ENCODE results near the gene DAB2. TPM values are rescaled to one million over a fixed set of nuclear protein-coding genes. Genes with fewer than 3 reads are reported as not detected.

The DAB2 gene
- total and polyA plus RNA-seq, 2 of the 8 experiments (the other 6 are each of a cell fraction or from before 2014, with no cell fraction given), result 2.6 to 4.9 TPM

- no peak for FAIRE-seq
- no peak overlapping the region for H4K5ac ChIP-seq (ENCODE audit: insufficient read length, low read depth, low read length)
- TF ChIP-seq CEBPB (IDR thresholded peaks at IDR 0.05; ENCODE audit: low read depth, low read length), result no peak
- no peak for TF ChIP-seq RAD21 (IDR thresholded peaks at IDR 0.05 in 1 of 2, conservative IDR thresholded peaks at IDR 0.05 in 1 of 2; ENCODE audit: low read depth in 2 of 2, low read length in 2 of 2)
- no peak for TF ChIP-seq BCL11A (IDR thresholded peaks at IDR 0.05; ENCODE audit: low read depth in 2 of 2, low read length in 2 of 2)
- TF ChIP-seq ZNF274 (IDR thresholded peaks at IDR 0.05; ENCODE audit: borderline replicate concordance, extremely low read depth, low read length), result no peak
- no peak for TF ChIP-seq RXRA (IDR thresholded peaks at IDR 0.05; ENCODE audit: insufficient read depth, low read depth, low read length)
- no peak for TF ChIP-seq CTCF (IDR thresholded peaks at IDR 0.05; ENCODE audit: control extremely low read depth in 1 of 3, insufficient read depth in 1 of 3, low read depth in 1 of 3, low read length in 3 of 3)
- TF ChIP-seq MAX (IDR thresholded peaks at IDR 0.05), result no peak
- no peak for TF ChIP-seq CTBP2 (IDR thresholded peaks at IDR 0.05; ENCODE audit: borderline replicate concordance, insufficient read depth, insufficient read length, low read length)
- TF ChIP-seq TEAD4 (IDR thresholded peaks at IDR 0.05; ENCODE audit: low read depth, low read length), result no peak
- no peak for TF ChIP-seq EP300 (IDR thresholded peaks at IDR 0.05; ENCODE audit: borderline replicate concordance in 1 of 2, low read depth in 2 of 2, low read length in 2 of 2)
- TF ChIP-seq TBP (IDR thresholded peaks at IDR 0.05; ENCODE audit: low read depth, low read length), result no peak
These were observed 63.5 kb downstream of the DAB2 start for GRCh38 chr5:39361306-39361705.

More at GRCh38 chr5:39361306-39361705, 63.5 kb downstream of the DAB2 start:
- no peak overlapping the region for H2AFZ ChIP-seq (ENCODE audit: low read length)
- H3K14ac ChIP-seq (ENCODE audit: insufficient read length), result no peak overlapping the region
- H2AK5ac ChIP-seq (ENCODE audit: low read depth, low read length), result no peak overlapping the region
- H3K9ac ChIP-seq (replicated peaks in 1 of 4; ENCODE audit: extremely low read depth in 1 of 4, low read depth in 3 of 4, low read length in 3 of 4), result no peak overlapping the region
- no peak overlapping the region for H3K23ac ChIP-seq (ENCODE audit: insufficient read length)
- POLR2A ChIA-PET (ENCODE audit: partially characterized antibody), result no interaction called here
- H3K4me1 ChIP-seq (replicated peaks in 1 of 4; ENCODE audit: control insufficient read depth in 3 of 4, insufficient read depth in 4 of 4, low read length in 3 of 4), result peaks cover 0 to 10% (median 2%) of the 10 kb centered on the region in 4 experiments; a peak in 3 of 7 replicates
- no peaks in the 10 kb centered on the region for H3K79me2 ChIP-seq (ENCODE audit: control insufficient read depth in 1 of 2, insufficient read depth in 2 of 2, low read length in 2 of 2)
- no peak overlapping the region for H3K4me3 ChIP-seq (ENCODE audit: extremely low read depth in 1 of 4, insufficient read depth in 2 of 4, low read depth in 3 of 4, low read length in 4 of 4)
- H3K4ac ChIP-seq (replicated peaks; ENCODE audit: insufficient read length, low read depth, low read length), result no peak overlapping the region
- no peak overlapping the region for H3K27ac ChIP-seq (ENCODE audit: low read depth, low read length)
- H3K9me3 ChIP-seq (ENCODE audit: insufficient read depth in 2 of 2, low read depth in 1 of 2, low read length in 1 of 2), result no peaks in the 10 kb centered on the region
- H4K20me1 ChIP-seq (replicated peaks in 1 of 2; ENCODE audit: control insufficient read depth in 1 of 2, insufficient read depth in 2 of 2, low read length in 2 of 2), result no peaks in the 10 kb centered on the region
- no peaks in the 10 kb centered on the region for H3K23me2 ChIP-seq (ENCODE audit: low read depth, low read length)
- no peak overlapping the region for H2BK12ac ChIP-seq (ENCODE audit: low read depth, low read length)
- H4K8ac ChIP-seq (ENCODE audit: extremely low read depth, insufficient read depth, low read length), result no peak overlapping the region
- H3K79me1 ChIP-seq (ENCODE audit: low read depth, low read length), result no peaks in the 10 kb centered on the region
- no peaks in the 10 kb centered on the region for H3K36me3 ChIP-seq (ENCODE audit: control insufficient read depth in 2 of 4, insufficient read depth in 4 of 4, low read length in 3 of 4)
- no peak for DNase-seq (ENCODE audit: low read depth in 1 of 2, low spot score in 2 of 2)
- no peak overlapping the region for H2BK120ac ChIP-seq (replicated peaks; ENCODE audit: low read depth, low read length)
- H4K91ac ChIP-seq (replicated peaks; ENCODE audit: insufficient read length, low read length), result no peak overlapping the region
- no peak overlapping the region for H3K4me2 ChIP-seq (ENCODE audit: insufficient read depth in 1 of 2, low read depth in 2 of 2, low read length in 2 of 2)
- no peak overlapping the region for H2BK15ac ChIP-seq (ENCODE audit: low read length)
- 82% methylated on average over 4 of the region's 4 CpGs; no CpG with 5 or more reads in 1 of the 2 experiments for WGBS, 2 experiments (ENCODE audit: extremely low coverage in 1 of 2, insufficient coverage in 1 of 2, insufficient read length in 1 of 2, insufficient replicate concordance in 2 of 2, low coverage in 1 of 2, low lambda C conversion rate in 2 of 2, missing lambda C conversion rate in 1 of 2)
- H2BK5ac ChIP-seq (ENCODE audit: low read depth, low read length), result no peak overlapping the region
- no peaks in the 10 kb centered on the region for H3K27me3 ChIP-seq (replicated peaks in 1 of 4; ENCODE audit: control insufficient read depth in 3 of 4, extremely low read depth in 1 of 4, insufficient read depth in 3 of 4, low read length in 3 of 4)
- H3K56ac ChIP-seq (replicated peaks; ENCODE audit: insufficient read length, low read depth, low read length), result no peak overlapping the region
- CTCF ChIA-PET (ENCODE audit: partially characterized antibody), result interaction anchor here (0.8 to 3.6 kb wide), 3 partner anchors 15 to 186 kb away, joined by 3 to 26 read pairs (median 5); no protein-coding TSS in a partner anchor
- H2BK20ac ChIP-seq (ENCODE audit: low read length), result no peak overlapping the region
- no peak overlapping the region for H3K18ac ChIP-seq (ENCODE audit: extremely low read depth, low read length)
